ENCODE results near the gene ZNF485.

- no peak for TF ChIP-seq CTCF (IDR thresholded peaks at IDR 0.05)
- TF ChIP-seq EP300 (IDR thresholded peaks at IDR 0.05) = no peak
- TF ChIP-seq POLR2A (IDR thresholded peaks at IDR 0.05) = no peak
Measured at GRCh38 chr10:43599333-43599732, 6.9 kb upstream of the ZNF485 start.

Measured in ovary (tissue), 3 donors.